ENCODE data around the gene PTGDR2. TPM values are rescaled to one million over a fixed set of nuclear protein-coding genes. Genes with fewer than 3 reads are reported as not detected.

The PTGDR2 gene
- total and polyA plus RNA-seq, 2 experiments from 2014 or later = 0.69 to 1.3 TPM

DNA sequence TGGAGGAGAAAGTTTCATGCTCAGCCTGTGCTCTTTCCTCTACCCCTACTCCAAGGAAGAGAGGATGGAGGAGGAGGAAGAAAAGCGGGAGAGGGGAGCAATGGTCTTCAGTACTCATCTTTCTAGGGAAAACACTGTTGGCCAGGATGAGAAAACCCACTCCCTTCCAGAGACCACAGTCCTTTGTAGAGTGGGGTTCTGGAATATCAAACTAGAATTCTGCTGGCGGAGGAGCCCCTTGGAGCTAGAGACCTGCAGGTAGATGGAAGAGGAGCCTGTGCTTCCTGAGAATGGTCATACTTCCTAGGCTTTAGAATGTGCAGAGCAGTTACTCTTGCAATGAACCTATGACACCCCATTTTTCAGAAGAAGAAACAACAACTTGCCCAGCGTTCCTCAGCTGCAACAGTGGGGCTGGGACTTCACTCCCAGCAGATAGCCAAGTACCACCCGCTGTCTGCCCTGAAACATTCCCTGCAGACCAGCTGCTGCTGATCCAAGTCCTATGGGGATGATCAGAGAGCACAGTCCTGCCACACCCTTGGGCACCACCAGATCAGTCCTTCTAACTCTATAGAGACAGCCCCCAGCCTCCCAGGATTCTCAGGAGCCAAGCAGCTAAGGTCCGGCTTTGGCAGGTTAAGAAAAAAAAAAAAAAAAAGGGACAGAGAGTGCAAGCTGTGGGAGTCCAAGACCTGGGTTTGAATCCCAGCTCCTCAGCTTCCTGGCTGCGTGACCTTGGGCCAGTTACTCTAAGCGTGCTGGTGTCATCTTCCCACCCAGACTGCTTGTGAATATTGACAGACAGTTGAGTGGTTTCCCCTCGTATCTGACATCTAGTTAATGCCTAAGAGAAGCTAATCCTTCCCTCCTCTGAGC lies 664 bp downstream of the PTGDR2 start:
- Histone ChIP-seq H3K79me2 (no peaks in the 10 kb centered on the region), H3K27me3 (no peaks in the 10 kb centered on the region), H3K27ac (no peak overlapping the region), H4K20me1 (ENCODE audit: insufficient read depth, poor library complexity, severe bottlenecking) (no peaks in the 10 kb centered on the region), H3K36me3 (replicated peaks; ENCODE audit: insufficient read depth, low read depth) (no peaks in the 10 kb centered on the region), H3K4me2 (no peak overlapping the region), H3K9me2 (replicated peaks; ENCODE audit: insufficient read depth) (no peaks in the 10 kb centered on the region), H2AFZ (no peak overlapping the region), H3K4me3 (no peak overlapping the region), H3K9me3 (ENCODE audit: low read depth) (no peaks in the 10 kb centered on the region), H3K4me1 (ENCODE audit: insufficient read depth) (peaks cover 3% of the 10 kb centered on the region)
- 81% methylated on average over 8 of the region's 8 CpGs for WGBS (ENCODE audit: low lambda C conversion rate, missing lambda C conversion rate)
- no peak for TF ChIP-seq EZH2 (IDR thresholded peaks at IDR 0.05; ENCODE audit: borderline replicate concordance)
- no peak for DNase-seq (ENCODE audit: low spot score)

- 82% methylated on average over 8 of the region's 8 CpGs for WGBS (ENCODE audit: low lambda C conversion rate, missing lambda C conversion rate)
- Histone ChIP-seq H3K27ac (no peak overlapping the region), H3K4me1 (ENCODE audit: insufficient read depth) (peaks cover 3% of the 10 kb centered on the region), H3K9me3 (ENCODE audit: low read depth) (no peaks in the 10 kb centered on the region), H3K36me3 (replicated peaks; ENCODE audit: insufficient read depth, low read depth) (no peaks in the 10 kb centered on the region), H3K9me2 (replicated peaks; ENCODE audit: insufficient read depth) (no peaks in the 10 kb centered on the region), H2AFZ (no peak overlapping the region), H3K27me3 (no peaks in the 10 kb centered on the region), H3K4me2 (no peak overlapping the region), H3K4me3 (no peak overlapping the region), H3K79me2 (no peaks in the 10 kb centered on the region), H4K20me1 (ENCODE audit: insufficient read depth, poor library complexity, severe bottlenecking) (no peaks in the 10 kb centered on the region)
- DNase-seq (ENCODE audit: low spot score) = no peak
- TF ChIP-seq CTCF (IDR thresholded peaks at IDR 0.05; ENCODE audit: poor library complexity) (no peak), EZH2 (IDR thresholded peaks at IDR 0.05; ENCODE audit: borderline replicate concordance) (no peak), EZH2phosphoT487 (IDR thresholded peaks at IDR 0.05; ENCODE audit: low read depth, severe bottlenecking, unreplicated experiment) (no peak)
These were observed 1.5 kb downstream of the PTGDR2 start for GRCh38 chr11:60854140-60854846.

DNA sequence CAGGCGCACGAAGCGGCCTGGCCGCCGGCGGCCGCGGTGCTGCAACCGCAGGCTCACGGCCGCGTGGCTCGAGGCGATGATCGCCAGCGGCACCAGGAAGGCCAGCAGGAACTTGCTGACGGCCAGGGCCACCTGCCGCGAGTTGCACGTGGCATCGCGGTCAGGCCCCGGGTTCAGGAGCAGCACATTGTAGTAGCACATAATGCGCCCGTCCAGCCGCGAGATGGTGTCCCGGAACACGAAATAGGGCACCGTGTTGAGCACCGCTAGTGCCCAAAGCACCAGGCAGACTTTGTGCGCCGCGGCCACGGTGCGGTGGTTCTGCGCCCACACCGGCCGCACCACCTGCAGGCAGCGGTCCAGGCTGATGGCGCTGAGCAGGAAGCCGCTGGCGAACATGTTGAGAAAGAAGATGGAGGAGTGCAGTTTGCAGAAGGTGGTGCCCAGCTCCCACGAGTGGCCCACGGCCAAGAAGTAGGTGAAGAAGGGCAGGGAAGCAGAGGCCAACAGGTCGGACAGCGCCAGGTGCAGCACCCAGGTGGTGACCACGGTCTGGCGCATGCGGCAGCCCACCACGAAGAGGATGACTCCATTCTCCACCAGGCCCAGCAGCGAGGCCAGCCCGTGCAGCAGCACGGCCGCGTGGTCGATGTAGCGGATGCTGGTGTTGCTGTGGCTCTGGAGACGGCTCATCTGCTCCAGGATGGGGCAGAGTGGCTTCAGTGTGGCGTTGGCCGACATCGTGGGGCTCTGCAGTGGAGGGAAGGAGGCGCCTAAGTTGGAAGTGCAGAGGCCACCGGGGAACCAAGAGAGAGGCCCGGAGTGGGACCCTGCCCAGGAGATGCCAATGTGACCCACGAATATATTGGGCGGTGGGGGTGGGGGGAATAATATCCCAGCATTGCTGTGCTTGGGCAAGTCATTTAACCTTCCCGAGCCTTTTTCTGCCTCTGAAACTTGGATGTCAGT lies 2.5 kb downstream of the PTGDR2 start:
- DNase-seq (ENCODE audit: low spot score) = no peak
- peak overlapping the region; percentile 89 for H3K27ac ChIP-seq
- no peaks in the 10 kb centered on the region for H3K36me3 ChIP-seq (replicated peaks; ENCODE audit: insufficient read depth, low read depth)

More for the DNA sequence above, 2.5 kb downstream of the PTGDR2 start:
- Histone ChIP-seq H3K27me3 (no peaks in the 10 kb centered on the region), H3K9me3 (ENCODE audit: low read depth) (no peaks in the 10 kb centered on the region), H3K4me3 (no peak overlapping the region), H3K4me1 (ENCODE audit: insufficient read depth) (peaks cover 3% of the 10 kb centered on the region), H3K79me2 (no peaks in the 10 kb centered on the region), H3K9me2 (replicated peaks; ENCODE audit: insufficient read depth) (no peaks in the 10 kb centered on the region), H4K20me1 (ENCODE audit: insufficient read depth, poor library complexity, severe bottlenecking) (no peaks in the 10 kb centered on the region), H3K4me2 (peak overlapping the region; percentile 71), H2AFZ (no peak overlapping the region)
- WGBS (ENCODE audit: low lambda C conversion rate, missing lambda C conversion rate) = 95% methylated on average over 67 of the region's 68 CpGs
- no peak for TF ChIP-seq CTCF (IDR thresholded peaks at IDR 0.05; ENCODE audit: poor library complexity)
- TF ChIP-seq EZH2 (IDR thresholded peaks at IDR 0.05; ENCODE audit: borderline replicate concordance) = no peak
- no peak for TF ChIP-seq EZH2phosphoT487 (IDR thresholded peaks at IDR 0.05; ENCODE audit: low read depth, severe bottlenecking, unreplicated experiment)
